ENCODE measurements around the gene DUSP7. TPM values are rescaled to one million over a fixed set of nuclear protein-coding genes. Genes with fewer than 3 reads are reported as not detected.

The DUSP7 gene
- total RNA-seq, 1 donor from 2014 or later, result 37.4 TPM

- DNase-seq (ENCODE audit: low spot score), result no peak
- Mint-ChIP-seq H3K27ac (no peak overlapping the region), H3K4me3 (no peak overlapping the region), H3K27me3 (ENCODE audit: insufficient read depth) (peaks cover 8% of the 10 kb centered on the region), H3K9me3 (no peaks in the 10 kb centered on the region), H3K36me3 (ENCODE audit: low read depth) (no peaks in the 10 kb centered on the region), H3K4me1 (ENCODE audit: low read depth) (no peaks in the 10 kb centered on the region)
- intact Hi-C loops (cut with micrococcal nuclease), result no loop called here
Measured at GRCh38 chr3:52022323-52023100, 33.9 kb downstream of the DUSP7 start.

- Mint-ChIP-seq H3K4me1 (ENCODE audit: low read depth) (no peaks in the 10 kb centered on the region), H3K27ac (no peak overlapping the region), H3K27me3 (ENCODE audit: insufficient read depth) (peaks cover 9% of the 10 kb centered on the region), H3K9me3 (no peaks in the 10 kb centered on the region), H3K4me3 (no peak overlapping the region), H3K36me3 (ENCODE audit: low read depth) (no peaks in the 10 kb centered on the region)
- no peak for DNase-seq (ENCODE audit: low spot score)
- intact Hi-C loops (cut with micrococcal nuclease), result no loop called here
Measured at GRCh38 chr3:52021489-52022268, 34.7 kb downstream of the DUSP7 start.

- no peak overlapping the region for H3K27ac Mint-ChIP-seq
- no peak overlapping the region for H3K4me3 Mint-ChIP-seq
- H3K4me1 Mint-ChIP-seq (ENCODE audit: low read depth), result no peaks in the 10 kb centered on the region
- peaks cover 7% of the 10 kb centered on the region for H3K27me3 Mint-ChIP-seq (ENCODE audit: insufficient read depth)
- no peaks in the 10 kb centered on the region for H3K36me3 Mint-ChIP-seq (ENCODE audit: low read depth)
- intact Hi-C loops (cut with micrococcal nuclease), result no loop called here
- no peak for DNase-seq (ENCODE audit: low spot score)
- H3K9me3 Mint-ChIP-seq, result no peaks in the 10 kb centered on the region
Measured at GRCh38 chr3:52020796-52021195, 35.6 kb downstream of the DUSP7 start.

GRCh38 chr3:52019352-52020080 lies 36.9 kb downstream of the DUSP7 start:
- Mint-ChIP-seq H3K27ac (no peak overlapping the region), H3K27me3 (ENCODE audit: insufficient read depth) (peaks cover 5% of the 10 kb centered on the region), H3K4me1 (ENCODE audit: low read depth) (no peaks in the 10 kb centered on the region), H3K4me3 (no peak overlapping the region), H3K36me3 (ENCODE audit: low read depth) (no peaks in the 10 kb centered on the region), H3K9me3 (no peaks in the 10 kb centered on the region)
- DNase-seq (ENCODE audit: low spot score), result no peak
- intact Hi-C loops (cut with micrococcal nuclease), result no loop called here

- no peaks in the 10 kb centered on the region for H3K9me3 Mint-ChIP-seq
- H3K4me3 Mint-ChIP-seq, result no peak overlapping the region
- intact Hi-C loops (cut with micrococcal nuclease), result no loop called here
- no peak for DNase-seq (ENCODE audit: low spot score)
- no peaks in the 10 kb centered on the region for H3K4me1 Mint-ChIP-seq (ENCODE audit: low read depth)
- H3K27ac Mint-ChIP-seq, result no peak overlapping the region
- no peaks in the 10 kb centered on the region for H3K36me3 Mint-ChIP-seq (ENCODE audit: low read depth)
- H3K27me3 Mint-ChIP-seq (ENCODE audit: insufficient read depth), result peaks cover 3% of the 10 kb centered on the region
Measured at GRCh38 chr3:52018319-52019000, 37.9 kb downstream of the DUSP7 start.

GRCh38 chr3:52017586-52017985 lies 38.8 kb downstream of the DUSP7 start:
- no peaks in the 10 kb centered on the region for H3K4me1 Mint-ChIP-seq (ENCODE audit: low read depth)
- no peaks in the 10 kb centered on the region for H3K9me3 Mint-ChIP-seq
- intact Hi-C loops (cut with micrococcal nuclease), result no loop called here
- H3K27me3 Mint-ChIP-seq (ENCODE audit: insufficient read depth), result peaks cover 3% of the 10 kb centered on the region
- no peak for DNase-seq (ENCODE audit: low spot score)
- no peak overlapping the region for H3K4me3 Mint-ChIP-seq
- H3K27ac Mint-ChIP-seq, result no peak overlapping the region
- no peaks in the 10 kb centered on the region for H3K36me3 Mint-ChIP-seq (ENCODE audit: low read depth)

- H3K4me1 Mint-ChIP-seq (ENCODE audit: low read depth), result no peaks in the 10 kb centered on the region
- no peak for DNase-seq (ENCODE audit: low spot score)
- H3K27ac Mint-ChIP-seq, result no peak overlapping the region
- intact Hi-C loops (cut with micrococcal nuclease), result no loop called here
- H3K9me3 Mint-ChIP-seq, result no peaks in the 10 kb centered on the region
- H3K27me3 Mint-ChIP-seq (ENCODE audit: insufficient read depth), result peaks cover 3% of the 10 kb centered on the region
- no peak overlapping the region for H3K4me3 Mint-ChIP-seq
- H3K36me3 Mint-ChIP-seq (ENCODE audit: low read depth), result no peaks in the 10 kb centered on the region
Measured at GRCh38 chr3:52015438-52016228, 40.7 kb downstream of the DUSP7 start.

- no peak for DNase-seq (ENCODE audit: low spot score)
- intact Hi-C loops (cut with micrococcal nuclease), result no loop called here
- Mint-ChIP-seq H3K4me1 (ENCODE audit: low read depth) (no peaks in the 10 kb centered on the region), H3K27me3 (ENCODE audit: insufficient read depth) (peaks cover 3% of the 10 kb centered on the region), H3K4me3 (no peak overlapping the region), H3K9me3 (no peaks in the 10 kb centered on the region), H3K36me3 (ENCODE audit: low read depth) (no peaks in the 10 kb centered on the region), H3K27ac (no peak overlapping the region)
Measured at GRCh38 chr3:52014613-52015012, 41.8 kb downstream of the DUSP7 start.

GRCh38 chr3:52013802-52014598 lies 42.4 kb downstream of the DUSP7 start:
- no peak overlapping the region for H3K27ac Mint-ChIP-seq
- H3K9me3 Mint-ChIP-seq, result no peaks in the 10 kb centered on the region
- H3K4me1 Mint-ChIP-seq (ENCODE audit: low read depth), result no peaks in the 10 kb centered on the region
- peaks cover 3% of the 10 kb centered on the region for H3K27me3 Mint-ChIP-seq (ENCODE audit: insufficient read depth)
- no peak for DNase-seq (ENCODE audit: low spot score)
- intact Hi-C loops (cut with micrococcal nuclease), result no loop called here
- H3K36me3 Mint-ChIP-seq (ENCODE audit: low read depth), result no peaks in the 10 kb centered on the region
- no peak overlapping the region for H3K4me3 Mint-ChIP-seq

- Mint-ChIP-seq H3K27ac (no peak overlapping the region), H3K27me3 (ENCODE audit: insufficient read depth) (peaks cover 3% of the 10 kb centered on the region), H3K9me3 (no peaks in the 10 kb centered on the region), H3K36me3 (ENCODE audit: low read depth) (no peaks in the 10 kb centered on the region), H3K4me3 (no peak overlapping the region), H3K4me1 (ENCODE audit: low read depth) (no peaks in the 10 kb centered on the region)
- intact Hi-C loops (cut with micrococcal nuclease), result no loop called here
- DNase-seq (ENCODE audit: low spot score), result no peak
Measured at GRCh38 chr3:52012699-52013098, 43.7 kb downstream of the DUSP7 start.

GRCh38 chr3:52010431-52010830 lies 45.9 kb downstream of the DUSP7 start:
- DNase-seq (ENCODE audit: low spot score), result no peak
- Mint-ChIP-seq H3K4me3 (no peak overlapping the region), H3K9me3 (no peaks in the 10 kb centered on the region), H3K27me3 (ENCODE audit: insufficient read depth) (no peaks in the 10 kb centered on the region), H3K36me3 (ENCODE audit: low read depth) (no peaks in the 10 kb centered on the region), H3K4me1 (ENCODE audit: low read depth) (no peaks in the 10 kb centered on the region), H3K27ac (no peak overlapping the region)
- intact Hi-C loops (cut with micrococcal nuclease), result no loop called here
